K562 (cell line): Measurements from ENCODE around the gene UBR3. TPM values are rescaled to one million over a fixed set of nuclear protein-coding genes. Genes with fewer than 3 reads are reported as not detected.

Experiments
- BDP1 ChIP-seq: IDR thresholded peaks from 3 replicates; pipeline ENCODE4 v1.6.1; 2011; ENCODE audit not compliant: insufficient read length, insufficient read depth
- BRF1 ChIP-seq: IDR thresholded peaks from 3 replicates; pipeline ENCODE4 v1.6.1; 2011; ENCODE audit warnings: borderline replicate concordance, mild to moderate bottlenecking; ENCODE audit not compliant: insufficient read length; ENCODE audit errors: extremely low read depth
- CC2D1A ChIP-seq: fragments of 450-650 bp; IDR thresholded peaks from 2 replicates; pipeline ENCODE4 v1.6.1; 2017; ENCODE audit warnings: mild to moderate bottlenecking
- CHD2 ChIP-seq: IDR thresholded peaks from 2 replicates; pipeline ENCODE4 v1.6.1; 2011; ENCODE audit warnings: low read depth, low read length
- DIDO1 ChIP-seq: fragments of 450-650 bp; IDR thresholded peaks from 2 replicates; pipeline ENCODE4 v1.6.1; 2016; ENCODE audit warnings: low read depth, missing biosample characterization, missing genetic modification characterization
- EHMT2 ChIP-seq: fragments of 450-650 bp; IDR thresholded peaks from 2 replicates; pipeline ENCODE4 v1.6.1; 2018; ENCODE audit warnings: antibody characterized with exemption
- FOS ChIP-seq: IDR thresholded peaks from 3 replicates; pipeline ENCODE4 v1.6.1; 2011; ENCODE audit not compliant: insufficient read length; ENCODE audit errors: extremely low read depth
- FOXK2 ChIP-seq, 2 experiments: fragments of 450-650 bp; IDR thresholded peaks in 1 of 2; conservative IDR thresholded peaks in 1 of 2; 2 replicates each; pipeline ENCODE4 v1.6.1; 2016; ENCODE audit warnings: low read depth in 2 of 2, mild to moderate bottlenecking in 1 of 2
- KHSRP ChIP-seq: fragments of 450-650 bp; IDR thresholded peaks from 2 replicates; pipeline ENCODE4 v1.6.1; 2017
- MAFF ChIP-seq: IDR thresholded peaks from 2 replicates; pipeline ENCODE4 v1.6.1; 2012; ENCODE audit warnings: low read length, improper control_type of control experiment
- MTA1 ChIP-seq: fragments of 450-650 bp; IDR thresholded peaks from 2 replicates; pipeline ENCODE4 v1.6.1; 2017; ENCODE audit warnings: borderline replicate concordance
- NFE2 ChIP-seq: IDR thresholded peaks from 2 replicates; pipeline ENCODE4 v1.6.1; 2014; ENCODE audit warnings: antibody characterized with exemption, low read depth
- NONO ChIP-seq, 2 experiments: fragments of 200-400 bp in 1 of 2; fragments of 450-650 bp in 1 of 2; formaldehyde crosslinking in 1 of 2; IDR thresholded peaks; 2 replicates each; pipeline ENCODE4 v1.6.1; 2017; ENCODE audit warnings: low read depth in 2 of 2, mild to moderate bottlenecking in 2 of 2, moderate library complexity in 2 of 2, low read length in 1 of 2
- NR2C1 ChIP-seq, 2 experiments: fragments of 450-650 bp; IDR thresholded peaks; 2 replicates each; pipeline ENCODE4 v1.6.1; 2017; ENCODE audit warnings: mild to moderate bottlenecking in 2 of 2, antibody characterized with exemption in 1 of 2, inconsistent platforms in 1 of 2, missing compliant biosample characterization in 1 of 2, missing genetic modification characterization in 1 of 2
- PHB ChIP-seq: fragments of 250-450 bp; sonication (Bioruptor Pico); IDR thresholded peaks from 2 replicates; pipeline ENCODE4 v1.5.0; 2021
- PHF21A ChIP-seq: fragments of 450-650 bp; IDR thresholded peaks from 2 replicates; pipeline ENCODE4 v1.6.1; 2017; ENCODE audit warnings: low read depth, borderline replicate concordance
- PTRF ChIP-seq: fragments of 450-650 bp; IDR thresholded peaks from 2 replicates; pipeline ENCODE4 v1.6.1; 2016; ENCODE audit warnings: mild to moderate bottlenecking, missing genetic modification characterization, missing compliant biosample characterization
- SMAD1 ChIP-seq: fragments of 150-350 bp; IDR thresholded peaks from 2 replicates; pipeline ENCODE4 v1.6.1; 2014; ENCODE audit warnings: low read length, low read depth; ENCODE audit not compliant: partially characterized antibody
- SP1 ChIP-seq: sonication (generic); formaldehyde crosslinking; IDR thresholded peaks from 2 replicates; pipeline ENCODE4 v1.8.1; 2022; ENCODE audit warnings: mild to moderate bottlenecking, missing genetic modification reagents
- U2AF1 ChIP-seq: fragments of 200-400 bp; formaldehyde crosslinking; optimal IDR thresholded peaks from 2 replicates; pipeline ENCODE3; 2017; ENCODE audit warnings: mild to moderate bottlenecking, low read depth, low read length, moderate library complexity
- polyA plus RNA-seq, 8 experiments: library from polyadenylated mRNA; depleted of rRNA in 4 of 8; stranded (reverse) in 5 of 8; unstranded in 3 of 8; fragments of >200 nt; fragmentation: Nextera tagmentation in 2 of 8; fragmentation: Illumina TruSeq in 1 of 8; extraction: Ambion mirVana in 2 of 8; extraction: Trizol in 1 of 8; gene quantifications; 2 replicates each; pipeline versions ENCODE4 v1.2.1 to v1.2.3, GENCODE V29; 2011 to 2014; ENCODE audit warnings: inconsistent platforms in 1 of 8, missing spikeins in 1 of 8
- total RNA-seq, 7 experiments: library from RNA; depleted of rRNA in 6 of 7; stranded (reverse); fragments of >200 nt in 6 of 7; fragmentation: Illumina TruSeq in 2 of 7; extraction: Trizol in 2 of 7; gene quantifications; 2 replicates each; pipeline versions ENCODE4 v1.2.1 to v1.2.3, GENCODE V29; 2011 to 2021; ENCODE audit warnings: low replicate concordance in 1 of 7
- TF ChIP-seq, protein P1 (sequence below), 2 experiments: fragments of 450-650 bp; IDR thresholded peaks; 2 replicates each; pipeline ENCODE4 v1.6.1; 2016
- TF ChIP-seq, protein P2 (sequence below), 2 experiments: fragments of 450-650 bp; IDR thresholded peaks; 2 replicates each; pipeline ENCODE4 v1.6.1; 2018; ENCODE audit warnings: mild to moderate bottlenecking in 2 of 2, low read depth in 1 of 2; ENCODE audit not compliant: partially characterized antibody in 2 of 2
- TF ChIP-seq, protein P3 (sequence below), 3 experiments: fragments of 200-800 bp in 1 of 3; sonication (Bioruptor generic) in 1 of 3; sonication (generic) in 1 of 3; formaldehyde crosslinking in 1 of 3; IDR thresholded peaks; 2 replicates each; pipeline versions ENCODE4 v1.6.1 to v1.8.0; 2016 to 2022; ENCODE audit warnings: mild to moderate bottlenecking in 2 of 3, missing compliant biosample characterization in 2 of 3, missing genetic modification characterization in 2 of 3, missing genetic modification reagents in 1 of 3

UBR3 gene
- total and polyA plus RNA-seq, 9 of the 15 experiments (the other 6 are each of a cell fraction or from before 2014, with no cell fraction given) = 14.4 to 63.5 (median 40.4) TPM

DNA sequence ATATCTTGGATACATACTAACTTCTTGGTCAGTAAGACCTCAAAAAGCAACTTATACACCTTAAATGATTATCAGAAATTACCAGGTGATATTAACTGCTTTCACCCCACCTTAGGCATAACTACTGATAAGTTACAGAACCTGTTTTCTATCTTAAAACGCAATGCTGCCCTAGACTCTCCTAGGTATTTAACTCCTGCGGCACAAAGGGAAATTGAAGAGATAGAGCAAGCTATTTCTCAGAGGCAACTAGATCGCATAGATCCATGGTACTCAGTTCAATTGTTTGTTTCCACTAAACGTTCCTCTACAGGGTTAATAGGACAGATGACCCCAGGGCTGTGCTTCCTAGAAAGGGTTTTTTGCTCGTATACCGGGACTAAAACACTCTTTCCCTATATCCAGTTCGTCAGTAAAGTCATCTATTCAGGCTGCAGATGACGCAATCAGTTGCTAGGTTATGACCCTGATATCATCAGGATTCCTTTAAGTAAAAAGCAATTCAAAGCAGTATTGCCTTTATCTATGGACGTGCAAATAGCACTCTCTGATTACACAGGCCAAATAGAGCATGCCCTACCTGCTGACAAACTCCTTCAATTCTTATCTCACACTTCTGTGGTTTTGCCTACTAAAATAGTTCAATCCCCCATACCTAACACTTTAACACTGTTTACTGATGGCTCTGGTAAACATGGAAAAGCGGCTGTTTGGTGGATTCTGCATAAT lies 288.4 kb downstream of the UBR3 start (continued):
- TF ChIP-seq NR2C1 (IDR thresholded peaks at IDR 0.05) (no peak), NR2C1 (tag; IDR thresholded peaks at IDR 0.05) (peak; percentile 51; the same call in 1 of the 2 replicates), MTA1 (peak; percentile 76; the same call in 1 of the 2 replicates), CHD2 (no peak), SP1 (CRISPR knock-in tag) (0 out of 2 replicates have a peak, but pooled peaks have one; percentile 35), EHMT2 (no peak), MAFF (no peak), NFE2 (no peak), CC2D1A (0 out of 2 replicates have a peak, but pooled peaks have one; percentile 10), PHF21A (no peak), PTRF (no peak), SMAD1 (no peak), FOXK2 (conservative IDR thresholded peaks at IDR 0.05 in 1 of 2, IDR thresholded peaks at IDR 0.05 in 1 of 2; ENCODE audit: low read depth in 2 of 2) (no peak), DIDO1 (tag) (0 out of 2 replicates have a peak, but pooled peaks have one; percentile 27), PHB (CRISPR knock-in tag) (no peak), FOS (no peak), BDP1 (no peak), NONO (IDR thresholded peaks at IDR 0.05; ENCODE audit: low read depth in 2 of 2, low read length in 1 of 2) (no peak), BRF1 (no peak), KHSRP (peak; percentile 25; the same call in 1 of the 2 replicates), U2AF1 (no peak)
- TF ChIP-seq, protein P1, sequence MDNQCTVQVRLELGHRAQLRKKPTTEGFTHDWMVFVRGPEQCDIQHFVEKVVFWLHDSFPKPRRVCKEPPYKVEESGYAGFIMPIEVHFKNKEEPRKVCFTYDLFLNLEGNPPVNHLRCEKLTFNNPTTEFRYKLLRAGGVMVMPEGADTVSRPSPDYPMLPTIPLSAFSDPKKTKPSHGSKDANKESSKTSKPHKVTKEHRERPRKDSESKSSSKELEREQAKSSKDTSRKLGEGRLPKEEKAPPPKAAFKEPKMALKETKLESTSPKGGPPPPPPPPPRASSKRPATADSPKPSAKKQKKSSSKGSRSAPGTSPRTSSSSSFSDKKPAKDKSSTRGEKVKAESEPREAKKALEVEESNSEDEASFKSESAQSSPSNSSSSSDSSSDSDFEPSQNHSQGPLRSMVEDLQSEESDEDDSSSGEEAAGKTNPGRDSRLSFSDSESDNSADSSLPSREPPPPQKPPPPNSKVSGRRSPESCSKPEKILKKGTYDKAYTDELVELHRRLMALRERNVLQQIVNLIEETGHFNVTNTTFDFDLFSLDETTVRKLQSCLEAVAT (IDR thresholded peaks at IDR 0.05) = peak in 1 of 2 experiments; percentile 89; a peak in 2 of 4 replicates
- TF ChIP-seq, protein P2, sequence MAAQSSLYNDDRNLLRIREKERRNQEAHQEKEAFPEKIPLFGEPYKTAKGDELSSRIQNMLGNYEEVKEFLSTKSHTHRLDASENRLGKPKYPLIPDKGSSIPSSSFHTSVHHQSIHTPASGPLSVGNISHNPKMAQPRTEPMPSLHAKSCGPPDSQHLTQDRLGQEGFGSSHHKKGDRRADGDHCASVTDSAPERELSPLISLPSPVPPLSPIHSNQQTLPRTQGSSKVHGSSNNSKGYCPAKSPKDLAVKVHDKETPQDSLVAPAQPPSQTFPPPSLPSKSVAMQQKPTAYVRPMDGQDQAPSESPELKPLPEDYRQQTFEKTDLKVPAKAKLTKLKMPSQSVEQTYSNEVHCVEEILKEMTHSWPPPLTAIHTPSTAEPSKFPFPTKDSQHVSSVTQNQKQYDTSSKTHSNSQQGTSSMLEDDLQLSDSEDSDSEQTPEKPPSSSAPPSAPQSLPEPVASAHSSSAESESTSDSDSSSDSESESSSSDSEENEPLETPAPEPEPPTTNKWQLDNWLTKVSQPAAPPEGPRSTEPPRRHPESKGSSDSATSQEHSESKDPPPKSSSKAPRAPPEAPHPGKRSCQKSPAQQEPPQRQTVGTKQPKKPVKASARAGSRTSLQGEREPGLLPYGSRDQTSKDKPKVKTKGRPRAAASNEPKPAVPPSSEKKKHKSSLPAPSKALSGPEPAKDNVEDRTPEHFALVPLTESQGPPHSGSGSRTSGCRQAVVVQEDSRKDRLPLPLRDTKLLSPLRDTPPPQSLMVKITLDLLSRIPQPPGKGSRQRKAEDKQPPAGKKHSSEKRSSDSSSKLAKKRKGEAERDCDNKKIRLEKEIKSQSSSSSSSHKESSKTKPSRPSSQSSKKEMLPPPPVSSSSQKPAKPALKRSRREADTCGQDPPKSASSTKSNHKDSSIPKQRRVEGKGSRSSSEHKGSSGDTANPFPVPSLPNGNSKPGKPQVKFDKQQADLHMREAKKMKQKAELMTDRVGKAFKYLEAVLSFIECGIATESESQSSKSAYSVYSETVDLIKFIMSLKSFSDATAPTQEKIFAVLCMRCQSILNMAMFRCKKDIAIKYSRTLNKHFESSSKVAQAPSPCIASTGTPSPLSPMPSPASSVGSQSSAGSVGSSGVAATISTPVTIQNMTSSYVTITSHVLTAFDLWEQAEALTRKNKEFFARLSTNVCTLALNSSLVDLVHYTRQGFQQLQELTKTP (IDR thresholded peaks at IDR 0.05; ENCODE audit: low read depth in 1 of 2, partially characterized antibody in 2 of 2) = peak in 1 of 2 experiments; percentile 80
- TF ChIP-seq, protein P3, sequence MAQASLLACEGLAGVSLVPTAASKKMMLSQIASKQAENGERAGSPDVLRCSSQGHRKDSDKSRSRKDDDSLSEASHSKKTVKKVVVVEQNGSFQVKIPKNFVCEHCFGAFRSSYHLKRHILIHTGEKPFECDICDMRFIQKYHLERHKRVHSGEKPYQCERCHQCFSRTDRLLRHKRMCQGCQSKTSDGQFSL (CRISPR knock-in tag; IDR thresholded peaks at IDR 0.05) = no peak
- TF ChIP-seq, protein P3 (tag; IDR thresholded peaks at IDR 0.05) = no peak
